Astrocyte (in vitro differentiated cells and primary cell): ENCODE results near the gene ZMPSTE24.

ENCODE experiments used
- CTCF ChIP-seq: IDR thresholded peaks from 2 replicates; pipeline ENCODE4 v1.5.1; 2011; ENCODE audit warnings: low read depth, mild to moderate bottlenecking, inconsistent platforms, low read length, moderate library complexity; ENCODE audit not compliant: insufficient read depth
- EZH2 ChIP-seq: IDR thresholded peaks from 2 replicates; pipeline ENCODE4 v1.6.1; 2012; ENCODE audit warnings: mild to moderate bottlenecking, low read length, inconsistent platforms; ENCODE audit not compliant: insufficient read depth

GRCh38 chr1:40312238-40313205 lies 54.5 kb downstream of the ZMPSTE24 start:
- TF ChIP-seq CTCF = no peak
- no peak for TF ChIP-seq EZH2
